Heart left ventricle (tissue), 13 donors: ENCODE results near the gene PUM1.

Experiments
- CTCF ChIP-seq, 12 donors: fragments of 200-600 bp; sonication (generic) in 4 of 12; IDR thresholded peaks; one replicate each; pipeline versions ENCODE4 v1.5.0 to v1.8.0; 2018 to 2022; ENCODE audit warnings: antibody characterized with exemption in 12 of 12, mild to moderate bottlenecking in 5 of 12
- POLR2A ChIP-seq, 2 donors: fragments of 450-650 bp; IDR thresholded peaks; one replicate each; pipeline ENCODE4 v1.6.1; 2017; ENCODE audit warnings: antibody characterized with exemption in 2 of 2, mild to moderate bottlenecking in 2 of 2, moderate library complexity in 2 of 2
- donor health status: ischemic (EF 13 %, LVEDD 7.1; RV severe dilation, severe dysfunction).
- donor health status: DM: no; HTN: yes; CAD: no.
- donor health status: DM: no; HTN: no; CAD: no.
- donor health status: ischemic (EF 25% LVEDD 6.9; RV normal size, moderate dysfunction).
- donor health status: ischemic (EF 25% LVEDD 5.7; RV mildly dilated, moderate dysfunction).
- donor health status: ischemic (EF 35%, LVEDD 5.7; RV mildly dilated, moderate dysfunction).
- donor health status: nonischemic (EF 11% LVEDD 7.7; RV severe dilation, severe dysfunction).
- donor health status: DM: yes; HTN: yes; CAD: no.
- donor health status: PGD.
- donor health status: ischemic (EF 29% LVEDD 5.4; RV normal size, mild dysfunction).
- donor health status: nonischemic (EF 23%, LVEDD 6.1; RV moderate dilation, normal function).

- TF ChIP-seq CTCF (IDR thresholded peaks at IDR 0.05), result no peak
- no peak for TF ChIP-seq POLR2A (IDR thresholded peaks at IDR 0.05)
Measured at GRCh38 chr1:30930631-30931173, 134.8 kb downstream of the PUM1 start.
